CD8-positive, alpha-beta memory T cell (primary cell): ENCODE data around the gene DHRS7B. TPM values are rescaled to one million over a fixed set of nuclear protein-coding genes. Genes with fewer than 3 reads are reported as not detected.

Source experiments
- CTCF ChIA-PET: fragments of 350-600 bp; sonication (Branson Sonifier 250); formaldehyde crosslinking; loops from one replicate; lab custom pipeline; 2021; ENCODE audit warnings: antibody characterized with exemption; lab: Charles Lee
- POLR2A ChIA-PET: fragments of 350-600 bp; sonication (Branson Sonifier 250); formaldehyde crosslinking; loops from one replicate; lab custom pipeline; 2021; ENCODE audit warnings: antibody characterized with exemption; lab: Charles Lee
- DNase-seq, 5 donors: peaks; one replicate each; pipeline versions ENCODE4 v3.0.0 to v3.0.0-alpha.2; 2020 to 2022; ENCODE audit warnings: mixed read lengths in 1 of 5
- H3K27ac ChIP-seq: one replicate; pipeline ENCODE4 v1.7.0; 2013; ENCODE audit warnings: low read depth, mild to moderate bottlenecking, low read length, moderate library complexity
- H3K27me3 ChIP-seq: 2 replicates; pipeline ENCODE4 v1.7.0; 2013; ENCODE audit warnings: low read length, mild to moderate bottlenecking; ENCODE audit not compliant: insufficient read depth, poor library complexity, severe bottlenecking
- H3K36me3 ChIP-seq: 2 replicates; pipeline ENCODE4 v1.7.0; 2013; ENCODE audit warnings: mild to moderate bottlenecking, low read length, moderate library complexity; ENCODE audit not compliant: insufficient read depth
- H3K4me1 ChIP-seq: 2 replicates; pipeline ENCODE4 v1.7.0; 2013; ENCODE audit warnings: mild to moderate bottlenecking, low read length, moderate library complexity; ENCODE audit not compliant: insufficient read depth
- H3K4me3 ChIP-seq: 2 replicates; pipeline ENCODE4 v1.7.0; 2013; ENCODE audit warnings: mild to moderate bottlenecking, low read length
- H3K9me3 ChIP-seq: 2 replicates; pipeline ENCODE4 v1.7.0; 2013; ENCODE audit warnings: mild to moderate bottlenecking, low read length
- H3K27ac Mint-ChIP-seq, 8 donors: one replicate each; pipeline ENCODE4 v1.8.0; 2020 to 2021; ENCODE audit warnings: mixed read lengths in 8 of 8, mild to moderate bottlenecking in 6 of 8, inconsistent platforms in 3 of 8, moderate library complexity in 3 of 8
- H3K27me3 Mint-ChIP-seq, 2 donors: one replicate each; pipeline ENCODE4 v1.8.0; 2020 to 2021; ENCODE audit warnings: mixed read lengths in 2 of 2, mild to moderate bottlenecking in 1 of 2, moderate library complexity in 1 of 2
- H3K36me3 Mint-ChIP-seq, 3 donors: one replicate each; pipeline ENCODE4 v1.8.0; 2020 to 2021; ENCODE audit warnings: mixed read lengths in 3 of 3, inconsistent platforms in 1 of 3, mild to moderate bottlenecking in 1 of 3
- H3K4me1 Mint-ChIP-seq, 3 donors: one replicate each; pipeline ENCODE4 v1.8.0; 2020 to 2021; ENCODE audit warnings: mixed read lengths in 3 of 3, inconsistent platforms in 1 of 3, mild to moderate bottlenecking in 1 of 3
- H3K4me3 Mint-ChIP-seq, 7 donors: one replicate each; pipeline ENCODE4 v1.8.0; 2020 to 2021; ENCODE audit warnings: mixed read lengths in 7 of 7, mild to moderate bottlenecking in 6 of 7, moderate library complexity in 4 of 7, inconsistent platforms in 2 of 7
- H3K9me3 Mint-ChIP-seq, 5 donors: one replicate each; pipeline ENCODE4 v1.8.0; 2020 to 2022; ENCODE audit warnings: mixed read lengths in 5 of 5, mild to moderate bottlenecking in 3 of 5, moderate library complexity in 2 of 5, inconsistent platforms in 1 of 5
- polyA plus RNA-seq: library from polyadenylated mRNA; unstranded; fragments of 300-500 nt; fragmentation: Illumina TruSeq; gene quantifications from one replicate; pipeline ENCODE4 v1.2.3, GENCODE V29; 2021
- total RNA-seq, 2 experiments: library from RNA; stranded (reverse); gene quantifications; one replicate each; pipeline ENCODE4 v1.2.3, GENCODE V29; 2021

Gene DHRS7B
- total and polyA plus RNA-seq, 3 experiments from 2014 or later = 9.0 to 27.5 (median 25.7) TPM

GRCh38 chr17:21214015-21214776 is 87.4 kb downstream of the DHRS7B start, which contains the start of gene TMEM11:
TMEM11 (minus strand) TSS chr17:21214161; CDS start chr17:21214152, 9 bp downstream.
- Mint-ChIP-seq H3K9me3 (no peaks in the 10 kb centered on the region), H3K27me3 (peaks cover 0 to 1% of the 10 kb centered on the region in 2 donors), H3K4me3 (peak within 1 kb of the TSS; percentile 89 to 96 (median 92)), H3K27ac (peak within 1 kb of the TSS; percentile 87 to 99 (median 93)), H3K4me1 (peaks cover 41 to 57% (median 57%) of the 10 kb centered on the region in 3 donors), H3K36me3 (peaks cover 0 to 23% (median 2%) of the 10 kb centered on the region in 3 donors)
- POLR2A ChIA-PET = interaction anchor here (0.6 to 1.1 kb wide), 2 partner anchors 9 to 61 kb away, joined by 3 read pairs; no protein-coding TSS in a partner anchor
- CTCF ChIA-PET = interaction anchor here (0.7 to 2.0 kb wide), 4 partner anchors 30 to 171 kb away, joined by 3 to 5 read pairs (median 4); partner anchors contain the start of gene USP22
- H3K9me3 ChIP-seq = no peaks in the 10 kb centered on the region
- peak within 1 kb of the TSS; percentile 86 for H3K27ac ChIP-seq
- DNase-seq = peak; percentile 93 to 95 (median 95)
- H3K4me1 ChIP-seq = peaks cover 44% of the 10 kb centered on the region
- H3K27me3 ChIP-seq = no peaks in the 10 kb centered on the region
- peak within 1 kb of the TSS; percentile 93 for H3K4me3 ChIP-seq
- H3K36me3 ChIP-seq = peaks cover 8% of the 10 kb centered on the region

- no peak for DNase-seq
Observed at GRCh38 chr17:21214777-21215541, 88.2 kb downstream of the DHRS7B start.

GRCh38 chr17:21215935-21216334 is 89.2 kb downstream of the DHRS7B start:
- no peaks in the 10 kb centered on the region for H3K27me3 ChIP-seq
- DNase-seq = no peak
- Mint-ChIP-seq H3K4me1 (peaks cover 37 to 47% (median 45%) of the 10 kb centered on the region in 3 donors), H3K36me3 (peaks cover 0 to 11% (median 0%) of the 10 kb centered on the region in 3 donors), H3K27me3 (peaks cover 0 to 3% of the 10 kb centered on the region in 2 donors), H3K27ac (peak overlapping the region in 4 of 8 donors; percentile 9 to 87 (median 50)), H3K4me3 (peak overlapping the region; percentile 32 to 96 (median 92)), H3K9me3 (no peaks in the 10 kb centered on the region)
- peaks cover 37% of the 10 kb centered on the region for H3K4me1 ChIP-seq
- ChIA-PET POLR2A (no interaction called here), CTCF (no interaction called here)
- H3K36me3 ChIP-seq = peaks cover 3% of the 10 kb centered on the region
- no peak overlapping the region for H3K27ac ChIP-seq
- no peaks in the 10 kb centered on the region for H3K9me3 ChIP-seq
- H3K4me3 ChIP-seq = no peak overlapping the region

More at GRCh38 chr17:21214777-21215541, 88.2 kb downstream of the DHRS7B start:
- CTCF ChIA-PET = interaction anchor here (0.7 to 1.3 kb wide), 3 partner anchors 30 to 95 kb away, joined by 3 to 5 read pairs (median 3); no protein-coding TSS in a partner anchor
- Mint-ChIP-seq H3K36me3 (peaks cover 0 to 20% (median 2%) of the 10 kb centered on the region in 3 donors), H3K9me3 (no peaks in the 10 kb centered on the region), H3K4me3 (peak overlapping the region; percentile 89 to 96 (median 92)), H3K4me1 (peaks cover 41 to 55% (median 54%) of the 10 kb centered on the region in 3 donors), H3K27me3 (peaks cover 0 to 3% of the 10 kb centered on the region in 2 donors), H3K27ac (peak overlapping the region; percentile 85 to 95 (median 90))
- POLR2A ChIA-PET = interaction anchor here (0.9 to 1.1 kb wide), 2 partner anchors 20 to 60 kb away, joined by 3 read pairs; no protein-coding TSS in a partner anchor
- peaks cover 8% of the 10 kb centered on the region for H3K36me3 ChIP-seq
- no peaks in the 10 kb centered on the region for H3K27me3 ChIP-seq
- H3K4me1 ChIP-seq = peaks cover 44% of the 10 kb centered on the region
- peak overlapping the region; percentile 86 for H3K27ac ChIP-seq
- H3K4me3 ChIP-seq = peak overlapping the region; percentile 93
- H3K9me3 ChIP-seq = no peaks in the 10 kb centered on the region

GRCh38 chr17:21217346-21217745 is 90.6 kb downstream of the DHRS7B start:
- peaks cover 2 to 15% (median 5%) of the 10 kb centered on the region in 3 donors for H3K36me3 Mint-ChIP-seq
- H3K4me1 Mint-ChIP-seq = peaks cover 25 to 33% (median 31%) of the 10 kb centered on the region in 3 donors
- peak in 1 of 5 donors; percentile 10 for DNase-seq
- no peak overlapping the region for H3K27ac ChIP-seq
- no peak overlapping the region for H3K4me3 ChIP-seq
- no peaks in the 10 kb centered on the region for H3K27me3 ChIP-seq
- peak overlapping the region in 3 of 7 donors; percentile 42 to 79 (median 55) for H3K4me3 Mint-ChIP-seq
- CTCF ChIA-PET = interaction anchor here (1.2 kb wide), 1 partner anchor 98 kb away, joined by 3 read pairs; no protein-coding TSS in a partner anchor
- H3K4me1 ChIP-seq = peaks cover 23% of the 10 kb centered on the region
- H3K9me3 ChIP-seq = no peaks in the 10 kb centered on the region
- POLR2A ChIA-PET = no interaction called here
- no peaks in the 10 kb centered on the region for H3K9me3 Mint-ChIP-seq
- H3K27me3 Mint-ChIP-seq = peaks cover 0 to 3% of the 10 kb centered on the region in 2 donors
- H3K27ac Mint-ChIP-seq = peak overlapping the region in 2 of 8 donors; percentile 38 to 81
- peaks cover 3% of the 10 kb centered on the region for H3K36me3 ChIP-seq

DNA sequence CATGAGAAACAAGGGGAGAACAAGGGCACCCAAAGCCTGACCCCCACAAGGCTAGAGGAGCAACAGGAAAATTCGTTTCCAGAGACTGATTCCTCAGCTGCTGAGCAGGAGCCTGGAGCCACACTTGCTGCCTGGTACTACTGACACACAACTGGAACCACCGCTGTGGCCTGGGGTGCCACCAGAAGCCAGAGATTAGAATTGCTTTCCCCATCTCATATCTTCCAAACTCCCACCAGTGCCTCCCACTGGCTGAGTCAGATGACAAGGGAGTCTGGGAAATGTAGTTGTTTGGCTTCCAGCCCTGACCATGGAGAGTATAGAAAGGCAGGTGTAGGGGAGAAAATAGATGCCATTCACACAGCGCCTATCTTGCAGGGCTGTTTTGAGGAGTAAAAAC is 91.3 kb downstream of the DHRS7B start:
- no peaks in the 10 kb centered on the region for H3K27me3 ChIP-seq
- Mint-ChIP-seq H3K27me3 (peaks cover 0 to 3% of the 10 kb centered on the region in 2 donors), H3K4me3 (peak overlapping the region in 1 of 7 donors; percentile 64), H3K36me3 (peaks cover 2 to 16% (median 5%) of the 10 kb centered on the region in 3 donors), H3K4me1 (peaks cover 18 to 25% (median 23%) of the 10 kb centered on the region in 3 donors), H3K9me3 (no peaks in the 10 kb centered on the region), H3K27ac (peak overlapping the region in 1 of 8 donors; percentile 81)
- ChIA-PET POLR2A (no interaction called here), CTCF (interaction anchor here (1.2 kb wide), 1 partner anchor 99 kb away, joined by 3 read pairs; no protein-coding TSS in a partner anchor)
- peak in 1 of 5 donors; percentile 4 for DNase-seq
- no peak overlapping the region for H3K4me3 ChIP-seq
- no peaks in the 10 kb centered on the region for H3K9me3 ChIP-seq
- H3K27ac ChIP-seq = no peak overlapping the region
- peaks cover 16% of the 10 kb centered on the region for H3K4me1 ChIP-seq
- peaks cover 3% of the 10 kb centered on the region for H3K36me3 ChIP-seq

- H3K4me1 ChIP-seq = peaks cover 12% of the 10 kb centered on the region
- no peak overlapping the region for H3K27ac Mint-ChIP-seq
- H3K27ac ChIP-seq = no peak overlapping the region
- H3K9me3 Mint-ChIP-seq = no peaks in the 10 kb centered on the region
- POLR2A ChIA-PET = no interaction called here
- DNase-seq = no peak
- H3K9me3 ChIP-seq = no peaks in the 10 kb centered on the region
- peaks cover 15 to 22% (median 17%) of the 10 kb centered on the region in 3 donors for H3K4me1 Mint-ChIP-seq
- peaks cover 3% of the 10 kb centered on the region for H3K36me3 ChIP-seq
- H3K4me3 ChIP-seq = no peak overlapping the region
- CTCF ChIA-PET = no interaction called here
- no peak overlapping the region for H3K4me3 Mint-ChIP-seq
- H3K27me3 Mint-ChIP-seq = peaks cover 0 to 3% of the 10 kb centered on the region in 2 donors
- no peaks in the 10 kb centered on the region for H3K27me3 ChIP-seq
- peaks cover 2 to 13% (median 5%) of the 10 kb centered on the region in 3 donors for H3K36me3 Mint-ChIP-seq
Observed at GRCh38 chr17:21218831-21219380, 92.1 kb downstream of the DHRS7B start.

- Mint-ChIP-seq H3K36me3 (peaks cover 2 to 10% (median 5%) of the 10 kb centered on the region in 3 donors), H3K27me3 (peaks cover 0 to 3% of the 10 kb centered on the region in 2 donors), H3K4me3 (no peak overlapping the region), H3K27ac (peak overlapping the region in 1 of 8 donors; percentile 47), H3K9me3 (no peaks in the 10 kb centered on the region), H3K4me1 (peaks cover 0 to 1% (median 0%) of the 10 kb centered on the region in 3 donors)
- no peaks in the 10 kb centered on the region for H3K9me3 ChIP-seq
- no peak overlapping the region for H3K27ac ChIP-seq
- H3K27me3 ChIP-seq = no peaks in the 10 kb centered on the region
- H3K36me3 ChIP-seq = peaks cover 3% of the 10 kb centered on the region
- no peaks in the 10 kb centered on the region for H3K4me1 ChIP-seq
- ChIA-PET CTCF (no interaction called here), POLR2A (interaction anchor here (0.7 kb wide), 1 partner anchor 9 kb away, joined by 3 read pairs; the partner anchor contains the start of gene TMEM11)
- H3K4me3 ChIP-seq = no peak overlapping the region
- DNase-seq = peak in 1 of 5 donors; percentile 9
Observed at GRCh38 chr17:21223086-21223485, 96.3 kb downstream of the DHRS7B start.
